GM18870 (cell line): ENCODE measurements around the gene MINDY3.
"Not testable (repeated sequence)": the region's sequence is repeated elsewhere in the genome, so short reads cannot be mapped to it uniquely, and the experiment has no call there.

Experiments
- ATAC-seq: cut with Tn5 transposase; IDR thresholded peaks from one replicate; pipeline ENCODE4 v1.9.1; 2021; ENCODE audit warnings: moderate library complexity; ENCODE audit not compliant: unreplicated experiment

Gene MINDY3

GRCh38 chr10:15781381-15781960 is 78.8 kb downstream of the MINDY3 start:
- no peak for ATAC-seq

DNA sequence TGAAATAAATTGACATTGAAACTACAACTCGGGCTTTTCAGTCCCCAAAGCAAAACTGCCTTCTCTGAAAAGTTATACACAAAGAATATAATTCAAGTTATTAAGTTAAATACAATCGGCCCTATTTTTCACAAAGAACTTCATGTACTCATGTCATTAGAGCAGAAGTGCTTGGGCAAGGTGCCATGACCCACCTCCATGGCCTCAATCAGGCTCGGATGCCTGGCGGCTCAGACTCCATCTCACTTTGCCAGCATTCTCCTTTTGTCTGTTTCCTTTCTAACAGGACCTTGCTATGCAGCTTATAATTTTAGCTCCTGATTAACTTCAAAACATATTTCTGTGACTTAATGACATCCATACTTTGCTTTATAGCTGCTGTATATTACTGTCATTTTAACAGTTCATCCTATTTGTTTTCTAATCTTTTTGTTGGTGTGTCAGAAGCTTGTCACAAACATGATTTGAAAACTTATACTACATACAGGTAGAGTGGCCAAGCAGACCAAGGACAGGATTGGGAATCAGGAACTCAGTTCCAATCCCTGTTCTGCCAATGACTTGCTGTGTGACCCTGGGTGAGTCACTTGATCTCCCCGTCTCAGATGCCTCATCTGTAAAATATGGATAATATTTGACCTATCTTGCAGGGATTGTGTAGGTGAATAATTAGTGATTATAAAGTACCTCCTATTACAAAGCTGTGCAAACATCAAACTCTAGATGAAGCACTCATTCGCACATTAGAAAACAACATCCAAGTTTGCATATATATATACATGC is 79.8 kb downstream of the MINDY3 start:
- ATAC-seq = no peak

- no peak for ATAC-seq
Measured at GRCh38 chr10:15775513-15775912, 84.8 kb downstream of the MINDY3 start.

GRCh38 chr10:15774534-15774933 is 85.8 kb downstream of the MINDY3 start:
- not testable (repeated sequence) for ATAC-seq

DNA sequence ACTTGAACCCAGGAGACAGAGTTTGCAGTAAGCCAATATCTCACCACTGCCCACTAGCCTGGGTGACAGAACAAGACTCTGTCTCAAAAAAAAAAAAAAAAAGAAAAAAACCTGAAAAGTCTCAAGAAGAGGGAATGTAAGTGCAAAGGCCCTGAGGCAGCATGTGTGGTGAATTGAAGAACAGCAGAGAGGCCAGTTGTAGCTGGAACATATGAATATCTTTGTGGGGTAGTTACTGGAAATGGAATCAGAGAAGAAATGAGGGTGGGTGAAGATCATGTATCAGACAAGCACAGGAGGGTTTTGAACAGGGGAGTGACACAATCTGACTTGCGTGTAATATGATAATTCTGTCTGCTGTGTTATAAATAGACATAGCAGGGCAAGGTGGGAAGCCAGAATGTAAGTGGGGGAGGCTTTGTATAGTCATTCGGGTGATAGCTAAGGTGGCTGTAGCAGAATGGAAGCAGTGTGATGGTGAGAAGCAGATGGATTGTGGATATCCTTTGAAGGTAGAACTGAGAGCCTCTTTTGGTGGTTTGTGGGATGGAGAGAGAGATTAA is 95.3 kb downstream of the MINDY3 start:
- ATAC-seq = no peak

- ATAC-seq = no peak
Measured at GRCh38 chr10:15763006-15763405, 97.3 kb downstream of the MINDY3 start.

GRCh38 chr10:15762239-15762638 is 98.1 kb downstream of the MINDY3 start:
- not testable (repeated sequence) for ATAC-seq

DNA sequence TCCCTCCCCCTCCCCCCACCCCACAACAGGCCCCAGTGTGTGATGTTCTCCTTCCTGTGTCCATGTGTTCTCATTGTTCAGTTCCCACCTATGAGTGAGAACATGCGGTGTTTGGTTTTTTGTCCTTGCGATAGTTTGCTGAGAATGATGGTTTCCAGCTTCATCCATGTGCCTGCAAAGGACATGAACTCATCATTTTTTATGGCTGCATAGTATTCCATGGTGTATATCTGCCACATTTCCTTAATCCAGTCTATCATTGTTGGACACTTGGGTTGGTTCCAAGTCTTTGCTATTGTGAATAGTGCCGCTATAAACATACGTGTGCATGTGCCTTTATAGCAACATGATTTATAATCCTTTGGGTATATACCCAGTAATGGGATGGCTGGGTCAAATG is 99.1 kb downstream of the MINDY3 start:
- ATAC-seq = not testable (repeated sequence)

- ATAC-seq = no peak
Measured at GRCh38 chr10:15760681-15761080, 99.6 kb downstream of the MINDY3 start.

GRCh38 chr10:15759265-15759664 is 101.0 kb downstream of the MINDY3 start:
- no peak for ATAC-seq

DNA sequence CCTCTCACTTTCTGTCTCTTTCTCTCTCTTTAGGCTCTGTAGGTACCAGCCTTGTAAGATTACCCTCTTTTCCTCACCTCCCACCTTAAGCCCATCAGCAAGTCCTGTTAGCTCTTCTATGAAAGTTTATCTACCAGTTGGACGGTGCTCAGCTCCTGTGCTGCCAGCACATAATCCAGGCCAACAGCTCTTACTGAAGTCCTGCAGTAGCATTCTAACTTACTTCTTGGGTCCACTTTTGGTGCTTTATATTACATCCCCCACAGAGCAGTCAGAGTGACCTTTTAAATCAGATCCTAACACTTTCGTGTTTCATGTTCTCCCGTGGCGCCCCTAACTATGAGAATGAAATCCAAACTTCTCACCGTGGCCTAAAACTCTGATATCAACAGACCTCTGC is 101.7 kb downstream of the MINDY3 start:
- no peak for ATAC-seq

DNA sequence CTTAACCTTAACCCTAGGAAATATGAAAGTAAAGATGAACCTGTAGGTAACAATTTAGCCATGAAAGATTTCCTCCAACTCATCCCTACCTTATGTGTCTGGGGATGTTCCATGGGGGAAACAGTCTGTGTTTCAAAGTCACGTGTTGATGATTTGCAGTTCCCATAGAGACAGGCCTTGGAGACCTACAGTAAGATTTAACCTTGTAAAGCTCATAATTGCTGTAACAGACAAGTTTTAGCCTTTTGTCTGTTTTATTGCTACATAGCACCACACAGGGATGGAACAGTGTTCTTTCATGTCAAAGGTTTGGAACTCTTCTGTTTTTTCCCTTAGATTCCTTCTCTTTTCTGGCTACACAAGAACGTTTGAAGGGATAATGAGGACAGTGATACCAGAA is 105.4 kb downstream of the MINDY3 start:
- no peak for ATAC-seq

DNA sequence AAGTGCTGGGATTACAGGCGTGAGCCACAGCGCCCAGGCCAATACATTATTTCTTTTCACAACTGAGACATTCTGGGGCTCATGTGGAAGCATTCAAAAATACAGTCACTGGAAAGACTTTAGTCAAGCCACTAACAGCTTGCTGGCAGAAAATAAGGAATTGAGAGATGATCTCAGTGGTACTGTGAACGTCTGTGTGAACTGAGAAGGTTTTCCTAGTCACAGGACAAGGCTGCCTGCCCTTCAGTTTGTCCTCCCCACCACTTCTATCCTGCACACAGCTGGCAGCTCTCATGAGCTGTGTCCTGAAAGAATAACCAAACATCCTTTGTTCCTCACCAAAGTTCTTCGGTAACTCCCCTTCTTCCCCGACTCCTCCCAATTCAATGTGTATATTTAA is 109.3 kb downstream of the MINDY3 start:
- no peak for ATAC-seq

GRCh38 chr10:15748126-15748525 is 112.2 kb downstream of the MINDY3 start:
- ATAC-seq = no peak

DNA sequence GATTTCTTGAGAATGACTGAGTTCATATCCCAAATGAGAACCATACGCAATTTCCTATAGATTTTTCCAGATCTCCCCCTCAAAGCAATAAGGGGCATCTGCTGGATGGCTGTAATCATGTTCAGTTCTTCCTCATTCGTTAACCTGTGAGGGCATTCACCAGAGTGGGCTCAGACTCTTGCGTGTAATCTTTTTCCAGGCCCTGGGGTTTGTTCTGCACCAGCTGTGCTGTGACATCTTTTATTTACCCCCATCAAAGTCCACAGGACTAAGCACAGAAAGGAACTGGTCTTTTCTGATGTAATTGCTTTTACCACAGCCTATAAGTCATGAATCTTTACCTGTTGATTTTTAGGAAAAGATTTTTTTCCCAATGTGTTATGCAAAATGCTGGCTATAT is 112.7 kb downstream of the MINDY3 start:
- no peak for ATAC-seq

DNA sequence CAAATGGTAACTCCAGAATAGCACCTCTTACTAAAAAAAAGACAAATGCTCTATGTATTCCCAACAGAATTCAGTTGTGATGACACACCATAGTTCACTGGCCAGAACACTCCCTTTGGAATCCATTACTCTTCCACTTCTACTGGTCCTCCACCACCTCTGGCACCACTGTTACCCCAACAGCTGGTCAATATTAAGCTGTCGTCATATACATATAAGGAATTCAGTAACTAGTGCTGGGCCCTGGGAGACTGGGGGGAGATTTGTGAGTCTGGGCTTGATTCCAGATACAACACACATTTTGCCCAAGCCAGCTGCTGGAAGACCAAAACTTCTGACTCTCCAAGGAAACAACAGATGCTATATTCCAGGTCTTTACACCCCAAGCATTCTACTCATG is 114.6 kb downstream of the MINDY3 start:
- no peak for ATAC-seq

- ATAC-seq = no peak
Measured at GRCh38 chr10:15744217-15744865, 116.0 kb downstream of the MINDY3 start.

DNA sequence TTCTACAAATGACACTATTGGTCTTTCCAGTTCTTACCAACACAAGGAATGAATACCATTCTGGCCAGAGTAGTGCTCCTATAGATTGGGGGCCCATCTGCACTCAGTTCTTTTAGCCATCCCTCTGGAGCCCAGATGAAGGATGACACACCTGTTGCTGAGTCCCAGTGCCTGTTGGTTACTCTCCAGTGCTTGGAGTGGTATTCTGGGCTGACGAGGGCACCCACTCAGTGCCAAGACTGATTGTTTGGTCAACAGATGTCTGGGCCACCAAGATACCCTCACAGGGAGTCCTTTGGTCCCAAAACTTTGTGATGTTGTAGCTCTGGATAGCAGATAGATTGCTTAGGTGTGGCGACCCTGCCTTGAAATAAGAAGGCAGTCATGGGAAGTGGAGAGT is 116.9 kb downstream of the MINDY3 start:
- no peak for ATAC-seq

GRCh38 chr10:15742836-15743235 is 117.5 kb downstream of the MINDY3 start:
- ATAC-seq = no peak

GRCh38 chr10:15742102-15742501 is 118.2 kb downstream of the MINDY3 start:
- ATAC-seq = no peak

GRCh38 chr10:15741581-15741980 is 118.7 kb downstream of the MINDY3 start:
- ATAC-seq = no peak

DNA sequence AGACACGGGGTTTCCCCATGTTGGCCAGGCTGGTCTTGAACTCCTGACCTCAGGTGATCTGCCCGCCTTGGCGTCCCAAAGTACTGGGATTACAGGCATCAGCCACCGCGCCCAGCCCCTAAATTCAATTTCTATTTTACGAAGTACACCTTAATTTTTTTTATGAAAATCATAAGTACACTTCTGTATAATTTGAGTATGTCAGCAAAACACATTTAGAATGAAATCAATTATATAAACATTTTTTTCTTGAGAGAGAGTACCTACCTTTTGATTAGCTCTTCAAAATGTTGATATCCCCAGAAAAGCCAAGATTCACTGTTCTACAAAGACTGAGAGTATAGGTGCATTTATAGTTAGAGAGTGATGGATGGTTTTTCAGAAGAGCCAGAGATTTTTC is 120.0 kb downstream of the MINDY3 start:
- no peak for ATAC-seq
